HG03108 (cell line): ENCODE results near the gene CLDN34.

Experiments
- ATAC-seq: cut with Tn5 transposase; IDR thresholded peaks from one replicate; pipeline ENCODE4 v1.9.1; 2021; ENCODE audit warnings: moderate library complexity; ENCODE audit not compliant: unreplicated experiment

Gene CLDN34

GRCh38 chrX:10015723-10016518 is 48.8 kb downstream of the CLDN34 start:
- ATAC-seq, result no peak

- ATAC-seq, result no peak
Observed at GRCh38 chrX:10016519-10017132, 49.5 kb downstream of the CLDN34 start.

DNA sequence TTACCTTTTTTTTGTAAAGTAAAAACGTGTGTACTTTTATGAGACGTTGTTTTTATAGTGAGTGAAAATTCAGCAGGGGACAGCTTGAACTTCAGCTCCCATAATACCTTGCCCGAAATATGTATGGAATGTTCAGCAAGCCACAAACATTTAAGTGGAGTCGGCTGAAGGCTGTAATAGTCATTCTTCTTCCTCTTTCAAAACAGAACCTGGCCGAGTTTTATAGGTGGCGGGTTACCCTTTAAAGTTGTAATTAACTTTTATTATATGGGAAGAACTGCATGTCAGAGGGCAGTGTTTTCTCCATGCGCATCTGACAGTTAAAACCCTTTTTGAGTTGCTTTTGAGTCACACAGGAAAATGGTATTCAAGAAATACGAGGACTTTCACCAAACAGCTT is 50.7 kb downstream of the CLDN34 start:
- ATAC-seq, result no peak
